HL-60 (cell line): ENCODE measurements around the gene GALNT9.

Experiments used
- CTCF ChIP-seq: IDR thresholded peaks from one replicate; pipeline ENCODE4 v1.5.1; 2011; ENCODE audit warnings: low read length, control low read depth, inconsistent platforms; ENCODE audit not compliant: insufficient read depth
- POLR2AphosphoS5 ChIP-seq: IDR thresholded peaks from 2 replicates; pipeline ENCODE4 v1.6.1; 2012; ENCODE audit warnings: low read depth

- TF ChIP-seq CTCF (no peak), POLR2AphosphoS5 (no peak)
Observed at GRCh38 chr12:132160601-132161035, 168.8 kb downstream of the GALNT9 start.
